Urothelium cell line (cell line): ENCODE data around the gene HERC4.
"Not testable (repeated sequence)": the region's sequence is repeated elsewhere in the genome, so short reads cannot be mapped to it uniquely, and the experiment has no call there.

ENCODE experiments used
- DNase-seq: peaks from one replicate; pipeline ENCODE4 v3.0.0; 2011; ENCODE audit warnings: low spot score, mixed read lengths
- FAIRE-seq: peaks from 2 replicates; lab custom pipeline; 2011; peaks lifted over from hg19 to GRCh38; lab: Jason Lieb, UNC

The HERC4 gene

DNA sequence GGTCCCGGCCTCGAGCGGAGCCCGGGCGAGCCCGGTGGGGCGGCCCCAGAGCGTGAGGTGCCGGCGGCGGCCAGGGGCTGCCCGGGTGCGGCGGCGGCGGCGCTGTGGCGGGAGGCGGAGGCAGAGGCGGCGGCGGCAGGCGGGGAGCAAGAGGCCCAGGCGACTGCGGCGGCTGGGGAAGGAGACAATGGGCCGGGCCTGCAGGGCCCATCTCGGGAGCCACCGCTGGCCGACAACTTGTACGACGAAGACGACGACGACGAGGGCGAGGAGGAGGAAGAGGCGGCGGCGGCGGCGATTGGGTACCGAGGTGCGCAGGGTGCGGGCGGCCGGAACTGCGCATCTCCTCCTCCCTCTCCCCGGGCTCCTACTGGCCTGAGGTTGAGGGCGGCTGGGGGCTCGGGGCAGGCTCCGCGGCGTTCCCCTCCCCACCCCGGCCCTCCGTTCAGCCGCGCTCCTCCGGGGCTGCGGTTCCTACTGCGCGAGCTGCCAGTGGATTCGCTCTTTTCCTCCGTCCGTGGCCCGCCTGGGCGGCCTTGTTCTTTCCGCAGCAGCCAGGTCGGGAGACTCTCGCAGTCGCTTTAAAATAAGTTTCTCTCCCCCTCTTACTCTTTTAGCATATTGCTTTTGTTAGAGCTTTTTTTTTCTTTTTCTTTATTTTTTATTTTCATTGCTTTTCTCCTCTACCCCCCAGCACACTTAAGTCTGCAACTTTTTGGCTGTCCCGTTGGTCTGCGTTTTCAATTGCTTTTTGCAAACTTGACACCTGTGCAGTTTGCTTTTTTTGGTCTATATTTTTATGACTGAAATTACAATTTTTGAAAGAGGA is 190.0 kb downstream of the HERC4 start:
- FAIRE-seq = no peak
- peak; percentile 80 for DNase-seq

DNA sequence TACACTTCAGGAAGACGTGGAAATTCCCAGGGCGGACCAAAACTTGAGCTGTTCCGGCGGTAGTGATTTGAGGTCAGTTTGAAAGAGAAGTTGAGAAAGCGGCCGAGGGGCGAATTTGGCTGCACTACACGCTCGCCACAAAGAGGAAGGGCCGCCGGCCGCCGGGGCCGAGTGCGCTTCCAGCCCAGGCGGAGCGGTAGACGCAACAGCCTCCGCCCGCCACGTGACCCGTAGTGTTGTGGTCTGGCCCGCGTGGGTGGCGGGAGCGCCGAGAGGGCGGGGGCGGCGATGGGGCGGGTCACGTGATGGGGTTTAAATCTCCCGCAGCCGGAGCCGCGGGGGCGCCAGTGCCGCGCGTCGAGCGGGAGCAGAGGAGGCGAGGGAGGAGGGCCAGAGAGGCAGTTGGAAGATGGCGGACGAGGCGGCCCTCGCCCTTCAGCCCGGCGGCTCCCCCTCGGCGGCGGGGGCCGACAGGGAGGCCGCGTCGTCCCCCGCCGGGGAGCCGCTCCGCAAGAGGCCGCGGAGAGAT is 190.7 kb downstream of the HERC4 start, which contains the start of gene SIRT1:
SIRT1 (plus strand) TSS at position 344 of the 529 bp plus-strand sequence; CDS start at position 410, 66 bp downstream.
- peak; percentile 96 for FAIRE-seq
- peak; percentile 97 for DNase-seq

DNA sequence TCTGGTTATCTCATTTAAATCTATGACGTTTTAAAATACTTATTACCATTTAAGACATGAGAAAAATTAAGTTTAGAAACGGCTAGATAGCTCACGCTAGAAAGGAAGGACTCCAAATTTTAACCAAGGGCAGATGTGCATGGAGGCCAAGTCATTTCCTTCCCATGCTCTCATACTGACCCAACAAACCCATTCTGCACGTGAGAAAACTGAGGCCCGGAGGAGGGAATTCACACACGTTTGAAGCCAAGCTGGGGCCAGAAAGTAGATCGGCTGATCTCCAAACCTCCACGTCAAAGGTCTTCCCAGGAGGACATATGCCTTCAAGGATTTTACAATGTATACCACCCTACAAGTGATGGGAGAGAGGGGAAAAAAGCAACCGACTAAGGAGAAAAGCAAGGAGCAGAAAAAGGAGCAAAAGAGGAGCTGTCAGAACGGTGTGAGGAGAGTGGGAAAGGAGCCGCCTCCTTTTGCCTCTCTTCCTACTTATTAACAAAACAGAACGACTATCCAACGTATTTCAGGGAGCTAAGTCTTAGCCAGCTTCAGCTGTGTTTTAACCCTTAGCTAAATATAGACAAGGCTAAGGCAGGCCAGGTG is 191.3 kb downstream of the HERC4 start:
- DNase-seq (peak; percentile 7), FAIRE-seq (no peak)

DNA sequence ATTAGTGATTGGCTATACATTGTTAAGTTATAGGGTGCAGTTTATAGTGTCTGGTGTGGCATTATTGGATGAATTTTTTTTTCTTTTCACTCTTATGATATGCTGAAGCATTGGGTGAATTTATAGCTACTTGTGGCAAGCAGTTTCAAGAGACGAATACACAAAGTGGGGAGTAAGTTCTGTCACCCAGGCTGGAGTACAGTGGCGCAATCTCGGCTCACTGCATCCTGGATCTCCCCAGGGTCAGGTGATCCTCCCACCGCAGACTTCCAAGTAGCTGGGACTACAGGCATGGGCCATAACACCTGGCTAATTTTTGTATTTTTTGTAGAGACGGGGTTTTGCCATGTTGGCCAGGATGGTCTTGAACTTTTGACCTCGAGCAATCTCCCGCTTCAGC is 196.9 kb downstream of the HERC4 start:
- DNase-seq (no peak), FAIRE-seq (no peak)

DNA sequence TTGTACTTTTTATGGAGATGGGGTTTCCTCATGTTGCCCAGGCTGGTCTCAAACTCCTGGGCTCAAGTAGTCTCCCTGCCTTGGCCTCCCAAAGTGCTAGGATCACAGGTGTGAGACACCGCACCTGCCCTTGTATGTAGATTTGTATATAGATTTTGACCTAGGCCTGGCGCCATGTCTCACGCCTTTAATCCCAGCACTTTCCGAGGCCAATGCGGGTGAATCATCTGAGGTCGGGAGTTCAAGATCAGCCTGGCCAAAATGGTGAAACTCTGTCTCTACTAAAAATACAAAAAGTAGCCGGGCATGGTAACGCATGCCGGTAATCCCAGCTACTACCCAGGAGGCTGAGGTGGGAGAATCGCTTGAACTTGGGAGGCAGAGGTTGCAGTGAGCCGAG is 197.7 kb downstream of the HERC4 start:
- DNase-seq, FAIRE-seq: not testable (repeated sequence)

DNA sequence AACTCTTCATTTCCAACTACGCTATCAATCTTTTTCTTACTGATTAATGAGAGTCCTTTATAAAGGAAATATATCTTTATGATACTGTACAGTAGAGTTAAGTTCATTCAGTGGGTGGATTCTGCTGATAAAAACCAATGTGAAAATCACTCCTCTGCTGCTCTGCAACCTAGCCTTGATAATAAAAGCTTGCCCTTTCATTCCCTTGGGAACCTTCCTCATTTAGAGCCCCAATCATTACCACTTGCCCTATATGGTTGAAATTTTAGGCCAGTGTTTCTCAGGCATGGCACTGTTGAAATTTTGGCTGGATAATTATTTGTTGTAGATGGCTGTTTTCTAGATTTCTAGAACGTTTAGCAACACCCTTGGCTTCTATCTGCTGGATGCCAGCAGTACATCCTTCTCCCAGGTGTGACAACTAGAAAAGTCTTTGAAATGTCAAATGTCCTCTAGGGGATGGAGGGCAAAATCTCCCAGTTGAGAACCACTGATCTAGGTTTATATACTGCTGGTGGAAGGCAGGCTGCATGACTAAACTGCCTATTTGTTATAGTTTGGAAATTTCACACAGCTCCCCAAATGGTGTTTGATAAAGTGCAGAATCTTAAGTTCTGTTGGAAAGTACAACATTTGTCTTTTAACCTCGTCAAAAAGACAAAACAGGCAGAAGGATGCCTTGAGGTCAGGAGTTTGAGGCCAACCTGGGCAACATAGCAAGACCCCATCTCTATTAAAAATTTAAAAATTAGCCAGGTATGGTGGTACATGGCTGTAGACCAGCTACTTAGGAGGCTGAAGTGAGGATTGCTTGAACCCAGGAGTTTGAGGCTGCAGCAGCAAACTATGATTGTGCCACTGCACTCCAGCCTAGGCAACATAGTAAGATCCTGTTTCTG is 199.5 kb downstream of the HERC4 start:
- DNase-seq = no peak

More for the DNA sequence above, 199.5 kb downstream of the HERC4 start:
- FAIRE-seq = no peak
